Lower lobe of right lung (tissue), 2 donors: Measurements from ENCODE around the gene TSPAN9. TPM values are rescaled to one million over a fixed set of nuclear protein-coding genes. Genes with fewer than 3 reads are reported as not detected.
A peak's percentile ranks its signal among the peaks of the same experiment; 100 is the strongest.

Source experiments
- ATAC-seq, 2 donors: fragments of 200-7000 bp; cut with Tn5 transposase; one replicate each; pipeline ENCODE4 v1.9.1; 2020 to 2022; ENCODE audit warnings: mild to moderate bottlenecking in 2 of 2, moderate library complexity in 2 of 2
- DNase-seq: peaks from one replicate; pipeline ENCODE4 v3.0.0-alpha.2; 2020
- H3K27ac ChIP-seq: fragments of 200-600 bp; one replicate; pipeline ENCODE4 v1.8.0; 2022
- H3K27me3 ChIP-seq: fragments of 200-600 bp; one replicate; pipeline ENCODE4 v1.8.0; 2022; ENCODE audit warnings: low read depth
- H3K36me3 ChIP-seq: fragments of 200-600 bp; one replicate; pipeline ENCODE4 v1.8.0; 2022; ENCODE audit warnings: mild to moderate bottlenecking
- H3K4me1 ChIP-seq: fragments of 200-600 bp; one replicate; pipeline ENCODE4 v1.8.0; 2022
- H3K4me3 ChIP-seq: fragments of 200-600 bp; one replicate; pipeline ENCODE4 v1.8.0; 2022; ENCODE audit warnings: mild to moderate bottlenecking
- H3K9me3 ChIP-seq: fragments of 200-600 bp; one replicate; pipeline ENCODE4 v1.8.0; 2022
- intact Hi-C: fragments of 100-400 bp; cut with DNase I; formaldehyde crosslinking; loops from one replicate; pipeline ENCODE4 v1.11.0; 2022
- total RNA-seq: library from RNA; stranded (reverse); fragmentation: NEBNext Ultra II Directional; extraction: Animal tissue kit (Norgen Biotek cat#: 25700); gene quantifications from one replicate; pipeline ENCODE4 v1.2.1, GENCODE V29; 2021
- TF ChIP-seq, protein P1 (sequence below): fragments of 200-600 bp; IDR thresholded peaks from one replicate; pipeline ENCODE4 v1.8.0; 2022; ENCODE audit warnings: antibody characterized with exemption, mild to moderate bottlenecking
- donor health status: DM: no; HTN: yes; CAD: no; lungs with severe emphysema.

Gene TSPAN9
- total RNA-seq, 1 donor from 2014 or later, result 61.1 TPM

DNA sequence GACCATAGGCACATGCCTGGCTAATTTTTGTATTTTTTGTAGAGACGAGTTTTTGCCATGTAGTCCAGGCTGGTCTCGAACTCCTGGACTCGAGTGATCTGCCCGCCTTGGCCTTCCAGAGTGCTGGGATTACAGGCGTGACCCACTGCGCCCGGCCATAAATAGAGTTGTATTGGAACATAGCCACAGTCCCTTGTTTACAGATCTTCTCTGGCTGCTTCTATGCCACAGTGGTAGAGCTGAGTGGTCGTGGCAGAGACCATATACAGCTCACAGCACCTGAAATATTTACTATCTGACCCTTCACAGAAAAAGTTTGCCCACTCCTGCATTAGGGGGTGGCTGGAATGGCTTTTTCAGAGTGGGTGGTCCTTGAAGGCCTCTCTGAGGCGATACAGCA, 28.0 kb upstream of the TSPAN9 start:
- Histone ChIP-seq H3K4me1 (peaks cover 11% of the 10 kb centered on the region), H3K27ac (no peak overlapping the region), H3K9me3 (no peaks in the 10 kb centered on the region), H3K27me3 (no peaks in the 10 kb centered on the region), H3K36me3 (no peaks in the 10 kb centered on the region), H3K4me3 (no peak overlapping the region)
- ATAC-seq (no peak), DNase-seq (no peak)
- TF ChIP-seq, protein P1, sequence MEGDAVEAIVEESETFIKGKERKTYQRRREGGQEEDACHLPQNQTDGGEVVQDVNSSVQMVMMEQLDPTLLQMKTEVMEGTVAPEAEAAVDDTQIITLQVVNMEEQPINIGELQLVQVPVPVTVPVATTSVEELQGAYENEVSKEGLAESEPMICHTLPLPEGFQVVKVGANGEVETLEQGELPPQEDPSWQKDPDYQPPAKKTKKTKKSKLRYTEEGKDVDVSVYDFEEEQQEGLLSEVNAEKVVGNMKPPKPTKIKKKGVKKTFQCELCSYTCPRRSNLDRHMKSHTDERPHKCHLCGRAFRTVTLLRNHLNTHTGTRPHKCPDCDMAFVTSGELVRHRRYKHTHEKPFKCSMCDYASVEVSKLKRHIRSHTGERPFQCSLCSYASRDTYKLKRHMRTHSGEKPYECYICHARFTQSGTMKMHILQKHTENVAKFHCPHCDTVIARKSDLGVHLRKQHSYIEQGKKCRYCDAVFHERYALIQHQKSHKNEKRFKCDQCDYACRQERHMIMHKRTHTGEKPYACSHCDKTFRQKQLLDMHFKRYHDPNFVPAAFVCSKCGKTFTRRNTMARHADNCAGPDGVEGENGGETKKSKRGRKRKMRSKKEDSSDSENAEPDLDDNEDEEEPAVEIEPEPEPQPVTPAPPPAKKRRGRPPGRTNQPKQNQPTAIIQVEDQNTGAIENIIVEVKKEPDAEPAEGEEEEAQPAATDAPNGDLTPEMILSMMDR, result no peak
- intact Hi-C loops, result no loop called here

DNA sequence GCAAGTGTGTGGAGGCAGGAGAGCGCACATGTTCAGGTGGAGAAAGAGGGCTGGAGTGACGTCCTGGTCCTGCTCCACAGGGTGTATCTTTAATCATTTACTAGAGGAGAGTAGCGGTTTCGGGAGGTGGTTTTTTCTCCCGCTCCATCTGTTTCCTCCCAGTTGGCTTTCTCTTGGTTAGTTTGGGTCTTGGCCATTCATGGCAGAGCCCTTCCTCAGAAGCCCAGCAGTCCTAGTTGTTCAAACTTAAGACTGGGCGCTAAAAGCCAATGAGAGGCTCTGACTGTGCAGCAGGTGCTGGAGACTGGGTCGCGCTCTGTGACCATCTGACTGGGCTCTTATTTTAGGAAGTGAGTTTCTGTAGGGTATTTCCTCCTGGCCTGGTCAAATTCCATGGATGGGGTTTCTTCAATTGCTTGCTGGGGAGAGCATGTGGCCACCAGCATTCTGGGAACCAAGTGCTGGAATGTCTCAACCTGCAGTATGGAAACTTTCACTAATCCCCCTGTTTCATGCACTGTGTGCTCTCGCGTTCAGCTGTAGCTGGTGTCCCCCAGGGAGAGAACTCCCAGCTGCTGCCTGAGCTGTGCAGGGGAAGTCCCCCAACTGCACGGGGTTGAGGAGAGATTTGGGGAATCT, 27.4 kb upstream of the TSPAN9 start:
- DNase-seq (no peak), ATAC-seq (peak in 1 of 2 donors; percentile 37)
- H3K36me3 ChIP-seq, result no peaks in the 10 kb centered on the region
- intact Hi-C loops, result no loop called here
- peaks cover 11% of the 10 kb centered on the region for H3K4me1 ChIP-seq
- no peak overlapping the region for H3K27ac ChIP-seq
- TF ChIP-seq, protein P1, result no peak
- H3K4me3 ChIP-seq, result no peak overlapping the region
- no peaks in the 10 kb centered on the region for H3K27me3 ChIP-seq
- no peaks in the 10 kb centered on the region for H3K9me3 ChIP-seq

DNA sequence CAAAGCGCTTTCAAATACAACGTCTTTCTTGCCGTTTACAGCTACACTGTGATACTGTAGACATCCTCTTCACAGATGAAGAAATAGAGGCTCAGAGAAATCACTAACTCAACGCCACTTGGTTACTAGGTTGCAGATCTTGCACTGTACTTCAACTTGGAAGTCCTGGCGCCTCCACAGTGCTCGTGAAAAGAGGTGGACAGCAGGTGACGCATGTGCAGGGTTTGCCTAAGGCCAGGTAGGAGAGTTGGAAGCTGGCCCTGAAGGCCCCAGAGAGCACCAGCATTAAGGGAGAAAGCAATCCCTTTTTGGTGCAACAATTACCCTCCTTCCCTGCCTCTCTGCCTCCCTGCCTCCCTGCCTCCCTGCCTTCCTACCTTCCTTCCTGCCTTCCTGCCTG, 22.8 kb upstream of the TSPAN9 start:
- Histone ChIP-seq H3K36me3 (no peaks in the 10 kb centered on the region), H3K27ac (no peak overlapping the region), H3K9me3 (no peaks in the 10 kb centered on the region), H3K4me3 (no peak overlapping the region), H3K4me1 (peaks cover 3% of the 10 kb centered on the region), H3K27me3 (no peaks in the 10 kb centered on the region)
- DNase-seq (no peak), ATAC-seq (peak; percentile 67 to 84)
- intact Hi-C loops, result no loop called here
- TF ChIP-seq, protein P1, result no peak

DNA sequence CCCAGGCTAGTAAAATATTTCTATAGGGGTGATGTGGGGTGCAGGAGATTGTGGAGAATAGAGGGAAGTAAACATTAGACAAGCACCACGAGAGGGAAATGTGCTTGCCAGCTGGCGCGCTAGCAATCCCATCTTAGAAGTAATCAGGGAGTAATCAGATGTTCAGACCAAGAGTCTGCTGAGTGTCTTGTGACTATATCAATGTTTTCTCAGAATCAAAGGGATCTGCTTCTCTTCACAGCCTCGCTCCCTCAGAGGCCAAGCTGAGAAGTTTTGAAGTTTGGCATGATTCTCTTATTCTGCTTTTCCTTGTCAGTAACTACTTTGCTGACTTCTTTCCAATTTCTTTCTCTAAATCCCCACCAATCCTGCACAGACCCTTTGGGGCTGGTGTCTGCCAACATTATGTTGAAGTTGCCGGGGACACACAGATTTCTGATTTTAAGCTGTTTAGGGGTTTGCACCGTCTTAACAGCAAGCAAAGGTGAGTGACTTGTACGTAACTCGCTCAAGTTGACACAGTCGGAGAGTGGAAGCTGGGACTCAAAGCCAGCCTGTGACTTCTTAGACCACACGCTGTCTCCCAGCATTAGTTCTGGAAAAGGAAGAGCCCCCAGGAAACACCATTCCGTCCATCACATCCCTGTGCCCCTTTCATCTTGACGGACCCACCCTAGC, 22.0 kb upstream of the TSPAN9 start:
- H3K27ac ChIP-seq, result no peak overlapping the region
- intact Hi-C loops, result no loop called here
- no peaks in the 10 kb centered on the region for H3K9me3 ChIP-seq
- no peaks in the 10 kb centered on the region for H3K27me3 ChIP-seq
- TF ChIP-seq, protein P1, result no peak
- H3K4me1 ChIP-seq, result no peaks in the 10 kb centered on the region
- peak; percentile 41 to 54 for ATAC-seq
- DNase-seq, result no peak
- H3K4me3 ChIP-seq, result no peak overlapping the region
- H3K36me3 ChIP-seq, result no peaks in the 10 kb centered on the region

DNA sequence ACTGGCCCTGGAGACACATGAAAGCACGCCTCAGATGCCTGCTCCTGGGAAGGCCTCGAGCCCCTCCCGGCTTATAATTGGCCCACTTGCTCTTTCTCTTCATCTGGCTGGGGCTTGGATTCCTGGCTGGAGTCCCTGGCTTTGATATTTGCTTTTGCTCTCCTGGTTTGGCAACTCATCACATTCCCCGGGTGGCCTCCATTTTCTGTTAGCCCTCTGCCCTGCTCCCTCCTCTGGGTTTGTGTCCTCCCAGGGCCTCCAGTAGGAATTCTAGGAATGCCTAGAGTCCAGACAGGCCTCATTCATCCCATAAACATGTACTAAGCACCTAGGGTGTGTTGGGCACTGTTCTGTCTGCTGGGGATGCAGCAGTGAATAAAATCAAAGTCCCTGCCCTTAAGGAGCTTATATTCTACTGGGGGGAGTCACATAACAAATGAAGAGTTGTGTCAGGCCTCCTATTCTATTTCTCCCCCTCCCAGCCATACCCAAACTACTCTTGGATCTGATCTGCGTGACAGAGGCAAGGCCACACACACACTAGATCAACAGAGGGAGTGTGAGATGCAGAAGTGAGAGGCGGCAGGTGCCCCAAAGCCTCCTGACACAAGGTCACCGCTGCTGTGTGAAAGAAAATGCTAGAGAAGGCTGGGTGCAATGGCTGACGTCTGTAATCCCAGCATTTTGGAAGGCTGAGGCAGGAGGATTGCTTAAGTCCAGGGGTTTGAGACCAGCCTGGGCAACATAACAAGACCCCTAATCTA, 21.3 kb upstream of the TSPAN9 start:
- intact Hi-C loops, result no loop called here

More for the DNA sequence above, 21.3 kb upstream of the TSPAN9 start:
- Histone ChIP-seq H3K4me3 (no peak overlapping the region), H3K27ac (no peak overlapping the region), H3K9me3 (no peaks in the 10 kb centered on the region), H3K36me3 (no peaks in the 10 kb centered on the region), H3K27me3 (no peaks in the 10 kb centered on the region), H3K4me1 (no peaks in the 10 kb centered on the region)
- ATAC-seq (peak; percentile 51 to 56), DNase-seq (no peak)
- TF ChIP-seq, protein P1, result no peak
